Activated CD4-positive, alpha-beta memory T cell treated with anti-CD3 and anti-CD28 coated beads, Interleukin-2, amount 10 ng/mL, durations not matched to agents 7 days and 5 days (primary cell): ENCODE results near the gene PAPSS2. TPM values are rescaled to one million over a fixed set of nuclear protein-coding genes. Genes with fewer than 3 reads are reported as not detected.

ENCODE experiments used
- CTCF ChIA-PET: fragments of 350-600 bp; sonication (Branson Sonifier 250); formaldehyde crosslinking; loops from one replicate; lab custom pipeline; 2021; ENCODE audit warnings: antibody characterized with exemption, inconsistent platforms; lab: Charles Lee
- POLR2A ChIA-PET: fragments of 350-600 bp; sonication (Branson Sonifier 250); formaldehyde crosslinking; loops from one replicate; lab custom pipeline; 2021; ENCODE audit warnings: antibody characterized with exemption; lab: Charles Lee
- DNase-seq: peaks from one replicate; pipeline ENCODE4 v3.0.0-alpha.2; 2020
- H3K27ac Mint-ChIP-seq: one replicate; pipeline ENCODE4 v1.8.0; 2021; ENCODE audit warnings: mild to moderate bottlenecking, mixed read lengths
- H3K27me3 Mint-ChIP-seq: one replicate; pipeline ENCODE4 v1.8.0; 2021; ENCODE audit warnings: mixed read lengths
- H3K36me3 Mint-ChIP-seq: one replicate; pipeline ENCODE4 v1.8.0; 2021; ENCODE audit warnings: low read depth, mixed read lengths
- H3K4me1 Mint-ChIP-seq: one replicate; pipeline ENCODE4 v1.8.0; 2021; ENCODE audit warnings: mixed read lengths
- H3K4me3 Mint-ChIP-seq: one replicate; pipeline ENCODE4 v1.8.0; 2021; ENCODE audit warnings: mild to moderate bottlenecking, mixed read lengths
- H3K9me3 Mint-ChIP-seq: one replicate; pipeline ENCODE4 v1.8.0; 2021; ENCODE audit warnings: mixed read lengths
- total RNA-seq, 2 experiments: library from RNA; stranded (reverse); gene quantifications; one replicate each; pipeline ENCODE4 v1.2.3, GENCODE V29; 2021

PAPSS2 gene
- total RNA-seq, 2 experiments from 2014 or later: 0.13 TPM; not detected in 1

DNA sequence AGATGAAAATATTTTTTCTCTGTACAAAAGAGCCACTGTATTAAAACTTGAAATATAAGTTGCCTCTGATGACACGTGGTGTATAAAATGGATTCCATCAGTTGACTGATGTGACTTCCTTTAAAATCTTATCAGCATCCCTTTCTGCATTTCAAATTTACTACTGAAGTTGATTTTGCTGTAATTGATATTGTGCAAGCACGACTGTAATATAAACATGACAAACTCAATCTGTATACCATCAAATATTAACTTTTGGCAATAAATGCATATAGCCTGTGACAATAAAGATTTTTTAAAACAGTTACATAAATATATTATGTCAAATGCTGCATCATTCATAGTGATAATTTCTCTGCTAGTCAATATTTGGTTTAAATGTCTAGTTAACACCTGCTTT is 7.8 kb downstream of the PAPSS2 start:
- Mint-ChIP-seq H3K36me3 (no peaks in the 10 kb centered on the region), H3K27me3 (peaks cover 5% of the 10 kb centered on the region), H3K4me3 (no peak overlapping the region), H3K27ac (no peak overlapping the region), H3K4me1 (no peaks in the 10 kb centered on the region), H3K9me3 (no peaks in the 10 kb centered on the region)
- DNase-seq: no peak
- ChIA-PET CTCF (no interaction called here), POLR2A (no interaction called here)

GRCh38 chr10:87668324-87669074 is 8.8 kb downstream of the PAPSS2 start:
- ChIA-PET CTCF (no interaction called here), POLR2A (no interaction called here)
- DNase-seq: no peak
- Mint-ChIP-seq H3K27me3 (peaks cover 5% of the 10 kb centered on the region), H3K4me3 (no peak overlapping the region), H3K36me3 (no peaks in the 10 kb centered on the region), H3K9me3 (no peaks in the 10 kb centered on the region), H3K27ac (no peak overlapping the region), H3K4me1 (no peaks in the 10 kb centered on the region)

DNA sequence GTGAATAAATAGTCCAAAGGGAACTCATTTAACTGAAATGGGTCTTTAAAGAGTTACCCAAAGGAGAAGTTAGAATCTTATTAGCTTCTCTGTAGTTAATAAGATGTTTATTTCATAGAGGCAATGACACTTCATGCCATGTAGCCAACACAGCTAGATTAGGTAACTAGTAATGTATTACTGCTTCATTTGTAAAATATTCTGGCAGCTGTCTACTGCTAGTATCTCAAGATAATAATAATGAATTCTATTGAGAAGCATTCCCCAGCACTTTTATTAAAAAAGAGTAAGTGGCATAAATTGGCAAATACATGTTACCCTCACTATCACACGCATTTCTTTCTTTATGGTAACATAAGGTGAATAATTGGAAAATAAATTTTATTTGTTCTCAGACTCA is 10.1 kb downstream of the PAPSS2 start:
- no peak for DNase-seq
- Mint-ChIP-seq H3K9me3 (no peaks in the 10 kb centered on the region), H3K36me3 (no peaks in the 10 kb centered on the region), H3K27me3 (peaks cover 5% of the 10 kb centered on the region), H3K4me1 (no peaks in the 10 kb centered on the region), H3K27ac (no peak overlapping the region), H3K4me3 (no peak overlapping the region)
- ChIA-PET CTCF (no interaction called here), POLR2A (no interaction called here)

DNA sequence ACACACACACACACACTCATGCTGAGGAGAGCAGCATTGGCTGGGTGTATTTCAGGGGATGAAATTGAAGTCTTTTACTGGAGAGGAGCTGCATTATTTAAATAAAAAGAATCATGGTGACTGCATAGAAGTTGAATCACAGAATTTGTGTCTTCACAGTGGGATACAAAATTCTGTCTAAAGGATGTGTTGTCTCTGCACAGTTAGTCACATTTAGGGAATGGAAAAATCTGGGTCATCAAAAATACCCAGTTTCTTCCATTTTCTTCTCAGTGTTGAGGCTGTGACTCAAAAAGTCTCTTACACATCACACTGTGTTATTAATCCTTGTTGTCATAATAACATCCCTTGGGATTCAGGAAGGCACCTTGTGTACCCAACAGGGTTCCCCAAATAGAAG is 10.9 kb downstream of the PAPSS2 start:
- CTCF ChIA-PET: no interaction called here
- no peak overlapping the region for H3K27ac Mint-ChIP-seq
- no peaks in the 10 kb centered on the region for H3K9me3 Mint-ChIP-seq
- H3K4me3 Mint-ChIP-seq: no peak overlapping the region
- no peak for DNase-seq
- no peaks in the 10 kb centered on the region for H3K36me3 Mint-ChIP-seq
- no peaks in the 10 kb centered on the region for H3K4me1 Mint-ChIP-seq
- peaks cover 5% of the 10 kb centered on the region for H3K27me3 Mint-ChIP-seq
- POLR2A ChIA-PET: no interaction called here

GRCh38 chr10:87671139-87671815 is 11.6 kb downstream of the PAPSS2 start:
- Mint-ChIP-seq H3K27me3 (peaks cover 5% of the 10 kb centered on the region), H3K36me3 (no peaks in the 10 kb centered on the region), H3K4me3 (no peak overlapping the region), H3K27ac (no peak overlapping the region), H3K9me3 (no peaks in the 10 kb centered on the region), H3K4me1 (no peaks in the 10 kb centered on the region)
- CTCF ChIA-PET: no interaction called here
- POLR2A ChIA-PET: no interaction called here
- DNase-seq: no peak

- H3K4me1 Mint-ChIP-seq: no peaks in the 10 kb centered on the region
- no peaks in the 10 kb centered on the region for H3K9me3 Mint-ChIP-seq
- ChIA-PET CTCF (no interaction called here), POLR2A (no interaction called here)
- H3K27me3 Mint-ChIP-seq: peaks cover 8% of the 10 kb centered on the region
- H3K27ac Mint-ChIP-seq: no peak overlapping the region
- no peak for DNase-seq
- no peaks in the 10 kb centered on the region for H3K36me3 Mint-ChIP-seq
- H3K4me3 Mint-ChIP-seq: no peak overlapping the region
These were observed 12.9 kb downstream of the PAPSS2 start for GRCh38 chr10:87672551-87672950.

GRCh38 chr10:87674943-87675342 is 15.3 kb downstream of the PAPSS2 start:
- CTCF ChIA-PET: no interaction called here
- H3K36me3 Mint-ChIP-seq: no peaks in the 10 kb centered on the region
- no peaks in the 10 kb centered on the region for H3K4me1 Mint-ChIP-seq
- H3K27ac Mint-ChIP-seq: no peak overlapping the region
- no peaks in the 10 kb centered on the region for H3K9me3 Mint-ChIP-seq
- POLR2A ChIA-PET: no interaction called here
- H3K4me3 Mint-ChIP-seq: no peak overlapping the region
- H3K27me3 Mint-ChIP-seq: peaks cover 16% of the 10 kb centered on the region
- no peak for DNase-seq

GRCh38 chr10:87675396-87676376 is 16.0 kb downstream of the PAPSS2 start:
- no peaks in the 10 kb centered on the region for H3K9me3 Mint-ChIP-seq
- no peak overlapping the region for H3K27ac Mint-ChIP-seq
- no peak overlapping the region for H3K4me3 Mint-ChIP-seq
- POLR2A ChIA-PET: no interaction called here
- H3K4me1 Mint-ChIP-seq: no peaks in the 10 kb centered on the region
- DNase-seq: no peak
- peaks cover 17% of the 10 kb centered on the region for H3K27me3 Mint-ChIP-seq
- no peaks in the 10 kb centered on the region for H3K36me3 Mint-ChIP-seq
- CTCF ChIA-PET: interaction anchor here (0.6 kb wide), 1 partner anchor 22 kb away, joined by 4 read pairs; no protein-coding TSS in a partner anchor

- Mint-ChIP-seq H3K36me3 (no peaks in the 10 kb centered on the region), H3K9me3 (no peaks in the 10 kb centered on the region), H3K4me1 (no peaks in the 10 kb centered on the region), H3K27ac (no peak overlapping the region), H3K4me3 (no peak overlapping the region), H3K27me3 (peaks cover 26% of the 10 kb centered on the region)
- DNase-seq: no peak
- POLR2A ChIA-PET: no interaction called here
- CTCF ChIA-PET: no interaction called here
These were observed 17.9 kb downstream of the PAPSS2 start for GRCh38 chr10:87677595-87677994.

GRCh38 chr10:87678302-87678701 is 18.6 kb downstream of the PAPSS2 start:
- POLR2A ChIA-PET: no interaction called here
- no peak overlapping the region for H3K27ac Mint-ChIP-seq
- CTCF ChIA-PET: no interaction called here
- no peak overlapping the region for H3K4me3 Mint-ChIP-seq
- no peaks in the 10 kb centered on the region for H3K9me3 Mint-ChIP-seq
- DNase-seq: no peak
- H3K36me3 Mint-ChIP-seq: no peaks in the 10 kb centered on the region
- H3K4me1 Mint-ChIP-seq: no peaks in the 10 kb centered on the region
- peaks cover 26% of the 10 kb centered on the region for H3K27me3 Mint-ChIP-seq

- H3K9me3 Mint-ChIP-seq: no peaks in the 10 kb centered on the region
- no peaks in the 10 kb centered on the region for H3K36me3 Mint-ChIP-seq
- no peak overlapping the region for H3K4me3 Mint-ChIP-seq
- ChIA-PET POLR2A (interaction anchor here (0.6 kb wide), 1 partner anchor 39 kb away, joined by 3 read pairs; no protein-coding TSS in a partner anchor), CTCF (no interaction called here)
- peaks cover 23% of the 10 kb centered on the region for H3K27me3 Mint-ChIP-seq
- H3K4me1 Mint-ChIP-seq: no peaks in the 10 kb centered on the region
- DNase-seq: no peak
- no peak overlapping the region for H3K27ac Mint-ChIP-seq
These were observed 23.7 kb downstream of the PAPSS2 start for GRCh38 chr10:87683356-87683755.

DNA sequence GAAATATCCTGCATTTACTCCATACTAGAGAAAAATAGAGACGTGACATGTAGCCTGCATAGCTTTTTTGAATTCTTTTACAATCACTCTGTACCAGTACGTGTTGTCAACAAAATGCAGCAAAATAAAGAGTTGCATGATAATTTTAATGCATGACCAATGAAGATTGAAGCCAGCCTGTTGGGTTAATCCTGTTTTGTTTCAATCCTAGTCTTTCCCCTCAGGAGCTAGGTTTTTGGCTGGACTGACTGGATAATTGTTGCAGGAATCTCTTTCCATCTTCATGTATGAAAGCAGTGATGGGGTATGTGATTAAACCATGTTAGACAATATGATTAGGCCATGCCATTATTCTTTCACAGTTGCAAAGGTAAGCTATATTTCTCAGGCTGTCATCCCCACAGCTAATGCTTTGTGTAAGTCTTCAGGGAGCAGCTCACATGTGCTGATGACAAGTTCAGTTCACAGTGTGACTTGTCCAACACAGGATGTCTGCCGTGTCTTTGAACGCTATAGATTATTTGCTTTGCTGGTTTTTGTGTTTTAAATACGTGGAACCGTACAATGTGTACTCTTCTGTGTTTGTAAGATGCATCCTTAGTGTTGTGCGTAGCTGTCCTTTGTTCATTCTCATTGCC is 24.4 kb downstream of the PAPSS2 start:
- H3K27me3 Mint-ChIP-seq: peaks cover 19% of the 10 kb centered on the region
- H3K4me3 Mint-ChIP-seq: no peak overlapping the region
- no peak for DNase-seq
- H3K27ac Mint-ChIP-seq: no peak overlapping the region
- CTCF ChIA-PET: no interaction called here
- H3K36me3 Mint-ChIP-seq: no peaks in the 10 kb centered on the region
- H3K4me1 Mint-ChIP-seq: no peaks in the 10 kb centered on the region
- POLR2A ChIA-PET: no interaction called here
- no peaks in the 10 kb centered on the region for H3K9me3 Mint-ChIP-seq
